ENCODE measurements around the gene SASH1.

- TF ChIP-seq POLR2AphosphoS5 (IDR thresholded peaks at IDR 0.05; ENCODE audit: low read depth, low read length) (no peak), TAF1 (IDR thresholded peaks at IDR 0.05; ENCODE audit: borderline replicate concordance, low read depth, low read length) (no peak), POLR2A (IDR thresholded peaks at IDR 0.05; ENCODE audit: low read depth, low read length) (no peak)
These were observed 121.0 kb downstream of the SASH1 start for GRCh38 chr6:148463671-148464070.
